Measurements from ENCODE around the gene KIAA0930.

DNA sequence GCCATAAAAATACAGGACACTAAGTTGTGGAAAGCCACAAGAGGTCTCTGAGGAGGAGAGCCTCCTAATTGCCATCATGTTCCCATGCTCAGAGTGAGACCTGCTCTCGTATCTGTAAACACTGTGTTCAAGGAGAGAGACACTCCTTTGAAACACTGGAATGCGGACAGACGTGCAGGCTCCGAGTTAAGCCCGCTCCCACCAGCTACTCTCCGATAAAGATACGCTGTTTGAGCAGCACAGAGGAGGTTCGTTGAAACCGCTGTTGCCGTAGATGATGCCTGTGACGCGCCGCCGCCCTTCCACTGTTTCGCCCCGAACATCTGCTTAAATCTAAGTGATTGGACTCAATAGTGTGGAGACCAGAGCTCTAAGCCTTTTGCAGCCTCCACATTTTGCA is 51.9 kb downstream of the KIAA0930 start:
- TF ChIP-seq, protein P1, sequence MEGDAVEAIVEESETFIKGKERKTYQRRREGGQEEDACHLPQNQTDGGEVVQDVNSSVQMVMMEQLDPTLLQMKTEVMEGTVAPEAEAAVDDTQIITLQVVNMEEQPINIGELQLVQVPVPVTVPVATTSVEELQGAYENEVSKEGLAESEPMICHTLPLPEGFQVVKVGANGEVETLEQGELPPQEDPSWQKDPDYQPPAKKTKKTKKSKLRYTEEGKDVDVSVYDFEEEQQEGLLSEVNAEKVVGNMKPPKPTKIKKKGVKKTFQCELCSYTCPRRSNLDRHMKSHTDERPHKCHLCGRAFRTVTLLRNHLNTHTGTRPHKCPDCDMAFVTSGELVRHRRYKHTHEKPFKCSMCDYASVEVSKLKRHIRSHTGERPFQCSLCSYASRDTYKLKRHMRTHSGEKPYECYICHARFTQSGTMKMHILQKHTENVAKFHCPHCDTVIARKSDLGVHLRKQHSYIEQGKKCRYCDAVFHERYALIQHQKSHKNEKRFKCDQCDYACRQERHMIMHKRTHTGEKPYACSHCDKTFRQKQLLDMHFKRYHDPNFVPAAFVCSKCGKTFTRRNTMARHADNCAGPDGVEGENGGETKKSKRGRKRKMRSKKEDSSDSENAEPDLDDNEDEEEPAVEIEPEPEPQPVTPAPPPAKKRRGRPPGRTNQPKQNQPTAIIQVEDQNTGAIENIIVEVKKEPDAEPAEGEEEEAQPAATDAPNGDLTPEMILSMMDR (IDR thresholded peaks at IDR 0.05 in 8 of 11, conservative IDR thresholded peaks at IDR 0.05 in 3 of 11), result no peak
- TF ChIP-seq POLR2A (IDR thresholded peaks at IDR 0.05), result no peak

Measured in spleen (tissue), 7 donors.